ENCODE results near the gene CNTN1. TPM values are rescaled to one million over a fixed set of nuclear protein-coding genes. Genes with fewer than 3 reads are reported as not detected.

The CNTN1 gene
- total and polyA plus RNA-seq, 2 of the 4 experiments (the other 2 are of a cell fraction), result 0.10 to 0.18 TPM

DNA sequence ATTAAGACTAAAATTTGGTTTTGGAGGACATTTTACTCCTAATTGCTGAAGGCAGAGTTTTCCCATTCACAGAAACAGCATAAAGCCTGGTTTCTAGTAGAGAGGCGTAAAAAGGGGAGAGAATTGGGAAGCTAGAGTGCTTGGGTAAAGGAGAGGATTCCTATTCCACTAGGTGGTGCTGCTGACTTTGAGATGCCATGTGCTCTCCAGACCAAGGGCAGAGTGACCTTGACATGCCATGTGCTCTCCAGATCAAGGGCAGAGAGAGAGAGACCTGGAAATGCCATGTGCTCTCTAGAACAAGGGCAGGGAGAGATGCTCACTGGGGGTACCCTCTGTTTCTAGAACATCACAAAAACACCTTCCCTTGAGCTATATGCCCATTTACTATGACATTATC is 319.7 kb downstream of the CNTN1 start:
- in situ Hi-C loops (cut with MboI; ENCODE audit: low sequenced_read_pairs), result no loop called here

More for the DNA sequence above, 319.7 kb downstream of the CNTN1 start:
- no peaks in the 10 kb centered on the region for H4K20me1 ChIP-seq (ENCODE audit: insufficient read depth, low read length)
- dilution Hi-C loops (cut with HindIII; ENCODE audit: low sequenced_read_pairs, unreplicated experiment) (no loop called here), intact Hi-C loops (cut with micrococcal nuclease) (no loop called here)
- TF ChIP-seq, protein P1, sequence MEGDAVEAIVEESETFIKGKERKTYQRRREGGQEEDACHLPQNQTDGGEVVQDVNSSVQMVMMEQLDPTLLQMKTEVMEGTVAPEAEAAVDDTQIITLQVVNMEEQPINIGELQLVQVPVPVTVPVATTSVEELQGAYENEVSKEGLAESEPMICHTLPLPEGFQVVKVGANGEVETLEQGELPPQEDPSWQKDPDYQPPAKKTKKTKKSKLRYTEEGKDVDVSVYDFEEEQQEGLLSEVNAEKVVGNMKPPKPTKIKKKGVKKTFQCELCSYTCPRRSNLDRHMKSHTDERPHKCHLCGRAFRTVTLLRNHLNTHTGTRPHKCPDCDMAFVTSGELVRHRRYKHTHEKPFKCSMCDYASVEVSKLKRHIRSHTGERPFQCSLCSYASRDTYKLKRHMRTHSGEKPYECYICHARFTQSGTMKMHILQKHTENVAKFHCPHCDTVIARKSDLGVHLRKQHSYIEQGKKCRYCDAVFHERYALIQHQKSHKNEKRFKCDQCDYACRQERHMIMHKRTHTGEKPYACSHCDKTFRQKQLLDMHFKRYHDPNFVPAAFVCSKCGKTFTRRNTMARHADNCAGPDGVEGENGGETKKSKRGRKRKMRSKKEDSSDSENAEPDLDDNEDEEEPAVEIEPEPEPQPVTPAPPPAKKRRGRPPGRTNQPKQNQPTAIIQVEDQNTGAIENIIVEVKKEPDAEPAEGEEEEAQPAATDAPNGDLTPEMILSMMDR (conservative IDR thresholded peaks at IDR 0.05; ENCODE audit: low read depth, low read length), result 0 out of 2 replicates have a peak, but pooled peaks have one; percentile 9
- TF ChIP-seq MAZ (IDR thresholded peaks at IDR 0.05; ENCODE audit: borderline replicate concordance, low read depth, low read length), result no peak
- H2AFZ ChIP-seq (replicated peaks; ENCODE audit: low read length, poor library complexity), result no peak overlapping the region
- H4K5ac ChIP-seq (ENCODE audit: low read depth, low read length), result no peak overlapping the region
- peaks cover 28% of the 10 kb centered on the region for H3K9me3 ChIP-seq (ENCODE audit: control insufficient read depth, insufficient read depth, low read length)
- H3K23ac ChIP-seq (ENCODE audit: low read depth, low read length), result no peak overlapping the region
- H3K27ac ChIP-seq (ENCODE audit: insufficient read depth, low read length), result no peak overlapping the region
- H2AK9ac ChIP-seq (replicated peaks; ENCODE audit: low read depth, low read length, poor library complexity), result no peak overlapping the region
- no peaks in the 10 kb centered on the region for H3K36me3 ChIP-seq (ENCODE audit: control insufficient read depth, insufficient read depth, low read length)
- no peak overlapping the region for H4K91ac ChIP-seq (ENCODE audit: insufficient read depth, low read depth, low read length)
- POLR2A ChIA-PET (ENCODE audit: unreplicated experiment), result no interaction called here
- no peak overlapping the region for H3K18ac ChIP-seq (ENCODE audit: low read depth, low read length)
- H3K4me1 ChIP-seq (ENCODE audit: control insufficient read depth, insufficient read depth, low read length), result peaks cover 1% of the 10 kb centered on the region; the same call in 1 of the 2 replicates
- no peak overlapping the region for H2AK5ac ChIP-seq (ENCODE audit: low read depth, low read length)
- no TSS peak for BruUV-seq (replicated peaks)
- no peak overlapping the region for H3K9ac ChIP-seq (ENCODE audit: low read depth, low read length)
- no peak overlapping the region for H2BK5ac ChIP-seq (ENCODE audit: low read depth, low read length, poor library complexity, severe bottlenecking)
- H3K9me1 ChIP-seq (ENCODE audit: insufficient read depth, low read length), result no peaks in the 10 kb centered on the region
- no peak overlapping the region for H3K56ac ChIP-seq (ENCODE audit: extremely low read depth, insufficient read depth, low read length)
- H2BK20ac ChIP-seq (ENCODE audit: low read depth, low read length), result no peak overlapping the region
- no peak overlapping the region for H3K4me2 ChIP-seq (ENCODE audit: low read depth, low read length)
- no peaks in the 10 kb centered on the region for H3K79me1 ChIP-seq (ENCODE audit: low read depth in 1 of 2, low read length in 2 of 2)
- H3K14ac ChIP-seq (replicated peaks; ENCODE audit: low read depth, low read length), result no peak overlapping the region
- H3K4me3 ChIP-seq (ENCODE audit: insufficient read depth, low read depth, low read length), result no peak overlapping the region
- H4K8ac ChIP-seq (ENCODE audit: low read depth in 2 of 2, low read length in 2 of 2), result no peak overlapping the region
- CTCF ChIA-PET, result no interaction called here
- no peak overlapping the region for H2BK120ac ChIP-seq (ENCODE audit: low read depth, low read length)
- H3K4ac ChIP-seq (ENCODE audit: low read depth, low read length), result no peak overlapping the region
- H2BK15ac ChIP-seq (ENCODE audit: low read depth, low read length), result no peak overlapping the region
- no peaks in the 10 kb centered on the region for H3K27me3 ChIP-seq (ENCODE audit: control insufficient read depth, insufficient read depth, low read length)
- no CpG with 5 or more reads among the region's 1 CpG for WGBS, 2 experiments (ENCODE audit: extremely low coverage in 2 of 2, insufficient read length in 1 of 2)
- DNase-seq, result no peak
- no peak for ATAC-seq (ENCODE audit: low read depth)

Measured in IMR-90 (cell line).